Fibroblast of mammary gland (primary cell): ENCODE measurements around the gene JMJD1C.

Source experiments
- DNase-seq: peaks from one replicate; pipeline ENCODE4 v3.0.0-alpha.2; 2010; ENCODE audit warnings: low read depth
- H3K4me3 ChIP-seq: 2 replicates; pipeline ENCODE4 v1.5.1; 2011; ENCODE audit warnings: low read depth, mild to moderate bottlenecking, low read length, moderate library complexity; ENCODE audit not compliant: control insufficient read depth
- TF ChIP-seq, protein P1 (sequence below): conservative IDR thresholded peaks from 2 replicates; pipeline ENCODE4 v1.5.1; 2011; ENCODE audit warnings: low read depth, low read length, inconsistent platforms; ENCODE audit not compliant: control insufficient read depth, insufficient read depth

Gene JMJD1C

DNA sequence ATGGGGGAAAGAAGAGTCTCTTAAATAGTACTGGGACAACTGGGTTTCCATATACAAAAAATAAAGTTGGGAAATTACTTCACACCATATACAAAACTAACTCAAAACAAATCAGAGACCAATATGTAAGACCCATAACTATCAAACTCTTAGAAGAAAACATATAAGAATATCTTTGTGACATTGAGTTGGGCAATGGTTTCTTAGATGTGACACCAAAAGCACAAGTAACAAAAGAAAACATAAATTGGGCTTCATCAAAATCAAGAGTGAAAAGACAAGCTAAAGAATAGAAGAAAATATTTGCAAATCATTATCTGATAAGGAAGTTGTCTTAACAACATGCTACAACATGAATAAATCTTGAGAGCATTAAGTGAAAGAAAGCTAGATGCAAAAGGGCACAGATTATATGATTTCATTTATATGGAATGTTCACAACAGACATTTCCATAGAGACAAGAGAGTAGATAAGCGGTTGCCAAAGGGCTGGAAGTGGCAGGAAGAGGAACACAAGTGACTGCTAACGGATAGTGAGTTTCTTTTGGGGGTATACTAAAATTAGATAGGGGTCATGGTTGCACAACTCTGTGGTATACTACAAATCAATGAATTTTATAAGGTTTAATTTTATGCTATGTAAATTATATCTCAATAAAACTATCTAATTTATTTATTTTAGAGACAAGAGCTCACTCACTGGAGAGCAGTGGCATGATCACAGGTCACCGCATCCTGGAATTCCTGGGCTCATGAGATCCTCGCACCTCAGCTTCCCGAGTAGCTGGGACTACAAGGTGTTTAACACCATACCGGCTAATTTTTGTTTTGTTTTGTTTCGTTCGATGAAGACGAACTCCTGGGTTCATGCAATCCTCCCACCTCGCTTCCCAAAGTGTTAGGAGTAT, 35.4 kb downstream of the JMJD1C start:
- TF ChIP-seq, protein P1, sequence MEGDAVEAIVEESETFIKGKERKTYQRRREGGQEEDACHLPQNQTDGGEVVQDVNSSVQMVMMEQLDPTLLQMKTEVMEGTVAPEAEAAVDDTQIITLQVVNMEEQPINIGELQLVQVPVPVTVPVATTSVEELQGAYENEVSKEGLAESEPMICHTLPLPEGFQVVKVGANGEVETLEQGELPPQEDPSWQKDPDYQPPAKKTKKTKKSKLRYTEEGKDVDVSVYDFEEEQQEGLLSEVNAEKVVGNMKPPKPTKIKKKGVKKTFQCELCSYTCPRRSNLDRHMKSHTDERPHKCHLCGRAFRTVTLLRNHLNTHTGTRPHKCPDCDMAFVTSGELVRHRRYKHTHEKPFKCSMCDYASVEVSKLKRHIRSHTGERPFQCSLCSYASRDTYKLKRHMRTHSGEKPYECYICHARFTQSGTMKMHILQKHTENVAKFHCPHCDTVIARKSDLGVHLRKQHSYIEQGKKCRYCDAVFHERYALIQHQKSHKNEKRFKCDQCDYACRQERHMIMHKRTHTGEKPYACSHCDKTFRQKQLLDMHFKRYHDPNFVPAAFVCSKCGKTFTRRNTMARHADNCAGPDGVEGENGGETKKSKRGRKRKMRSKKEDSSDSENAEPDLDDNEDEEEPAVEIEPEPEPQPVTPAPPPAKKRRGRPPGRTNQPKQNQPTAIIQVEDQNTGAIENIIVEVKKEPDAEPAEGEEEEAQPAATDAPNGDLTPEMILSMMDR = no peak
- H3K4me3 ChIP-seq = no peak overlapping the region
- peak; percentile 61 for DNase-seq

DNA sequence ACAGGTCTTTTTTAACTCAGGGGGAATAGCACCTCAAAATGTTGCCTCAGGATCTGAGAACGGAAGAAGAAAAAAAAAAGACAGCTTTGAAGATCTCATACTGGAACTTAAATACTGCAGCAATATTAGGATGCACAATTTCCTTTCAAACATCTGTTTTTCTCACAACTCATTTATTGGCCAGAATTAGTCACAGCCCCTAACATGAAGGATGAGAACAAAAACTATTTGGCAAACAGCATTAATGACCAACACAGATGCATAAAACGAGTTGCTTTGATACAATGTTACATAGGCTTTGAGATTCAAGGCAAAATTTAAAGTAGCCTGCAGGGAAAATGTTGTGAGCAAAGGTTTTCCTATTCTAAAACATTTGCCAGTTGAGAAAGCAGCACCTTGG, 36.5 kb downstream of the JMJD1C start:
- TF ChIP-seq, protein P1 = no peak
- H3K4me3 ChIP-seq = no peak overlapping the region
- DNase-seq = peak; percentile 91

DNA sequence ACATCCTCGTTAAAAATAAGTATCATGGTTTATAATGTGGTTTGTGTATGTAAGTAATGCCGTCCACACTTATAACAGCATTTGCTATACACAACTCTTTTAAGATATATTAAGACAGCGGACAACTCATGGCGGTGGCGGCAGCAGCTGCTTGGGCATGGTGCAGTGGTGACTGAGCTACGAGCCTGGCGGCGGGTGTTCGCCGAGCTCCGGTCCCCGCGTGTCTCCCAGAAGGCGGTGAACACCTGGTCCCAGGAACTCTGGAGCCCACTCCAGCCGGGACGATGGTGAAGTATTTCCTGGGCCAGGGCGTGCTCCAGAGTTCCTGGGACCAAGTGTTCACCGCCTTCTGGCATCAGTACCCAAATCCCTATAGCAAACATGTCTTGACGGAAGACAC, 38.8 kb downstream of the JMJD1C start:
- H3K4me3 ChIP-seq = no peak overlapping the region
- DNase-seq = no peak
- TF ChIP-seq, protein P1 = no peak

DNA sequence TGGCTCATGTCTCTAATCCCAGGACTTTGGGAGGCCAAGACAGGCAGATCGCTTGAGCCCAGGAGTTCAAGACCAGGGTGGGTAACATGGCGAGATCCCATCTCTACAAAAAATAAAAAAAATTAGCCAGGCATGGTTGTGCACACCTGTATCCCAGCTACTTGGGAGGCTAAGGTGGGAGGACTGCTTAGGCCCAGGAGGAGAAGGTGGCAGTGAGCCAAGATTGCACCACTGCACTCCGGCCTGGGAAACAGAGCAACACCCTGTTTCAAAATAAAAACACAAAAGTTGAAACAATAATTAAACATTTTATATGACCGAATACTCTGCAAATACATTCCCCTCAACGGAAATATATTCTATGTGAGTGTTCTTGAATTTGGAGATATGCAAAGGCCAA, 40.3 kb downstream of the JMJD1C start:
- no peak for DNase-seq
- TF ChIP-seq, protein P1 = no peak

DNA sequence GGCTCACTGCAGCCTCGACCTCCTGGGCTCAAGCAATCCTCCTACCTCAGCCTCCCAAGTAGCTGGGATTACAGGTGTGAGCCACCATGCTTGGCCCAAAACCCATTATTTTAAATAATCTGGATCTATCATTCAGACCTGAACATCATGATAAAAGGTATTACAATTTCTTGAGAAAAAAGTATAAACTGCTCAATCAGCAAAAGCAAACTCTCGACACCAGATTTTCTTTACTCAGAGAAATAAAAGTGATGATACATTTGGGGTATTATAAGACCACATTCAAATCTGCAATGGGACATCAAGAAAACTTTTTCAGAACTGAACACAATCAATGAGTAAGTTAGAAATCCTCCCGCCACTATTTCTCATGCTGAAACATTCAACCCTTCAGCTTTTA, 41.2 kb downstream of the JMJD1C start:
- TF ChIP-seq, protein P1 = no peak
- no peak for DNase-seq
- no peak overlapping the region for H3K4me3 ChIP-seq

More for the DNA sequence above, 40.3 kb downstream of the JMJD1C start:
- H3K4me3 ChIP-seq = no peak overlapping the region

DNA sequence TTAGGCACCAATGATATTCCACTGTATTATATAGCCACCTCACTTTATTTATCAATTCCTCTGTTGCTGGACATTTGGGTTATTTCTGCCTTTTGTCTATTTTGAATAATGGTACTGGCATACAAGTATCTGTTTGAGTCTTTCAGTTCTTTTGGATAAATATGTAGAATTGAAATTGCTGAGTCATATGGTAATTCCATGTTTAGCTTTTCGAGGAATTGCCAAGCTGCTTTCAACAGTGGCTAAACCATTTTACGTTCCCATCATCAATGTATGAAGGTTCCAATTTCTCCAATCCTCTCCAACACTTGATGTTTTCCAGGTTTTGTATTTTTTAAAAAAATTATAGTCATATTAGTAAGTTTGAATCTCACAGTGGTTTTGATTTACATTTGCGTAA, 42.3 kb downstream of the JMJD1C start:
- no peak overlapping the region for H3K4me3 ChIP-seq
- no peak for DNase-seq
- TF ChIP-seq, protein P1 = no peak
